ENCODE measurements around the gene GLYATL2. TPM values are rescaled to one million over a fixed set of nuclear protein-coding genes. Genes with fewer than 3 reads are reported as not detected.

GLYATL2 gene
- total RNA-seq, 6 donors from 2014 or later = not detected

GRCh38 chr11:58788355-58789023 lies 56.0 kb downstream of the GLYATL2 start:
- DNase-seq (peak in 1 of 2 donors; percentile 55), ATAC-seq (ENCODE audit: low FRiP score in 2 of 2) (peak; percentile 75 to 80)
- Histone ChIP-seq H3K27ac (no peak overlapping the region), H3K36me3 (no peaks in the 10 kb centered on the region), H3K27me3 (no peaks in the 10 kb centered on the region), H3K9me3 (no peaks in the 10 kb centered on the region), H3K4me3 (no peak overlapping the region), H3K4me1 (no peaks in the 10 kb centered on the region)
- TF ChIP-seq POLR2A (IDR thresholded peaks at IDR 0.05) (no peak), CTCF (IDR thresholded peaks at IDR 0.05) (peak in 5 of 6 experiments; percentile 39 to 59 (median 45))
- WGBS, 2 donors = 40 to 51% methylated on average over 2 to 4 of the region's 4 CpGs

GRCh38 chr11:58787903-58788302 lies 56.6 kb downstream of the GLYATL2 start:
- TF ChIP-seq CTCF (IDR thresholded peaks at IDR 0.05) (no peak), EP300 (IDR thresholded peaks at IDR 0.05) (no peak), POLR2A (IDR thresholded peaks at IDR 0.05) (no peak), POLR2AphosphoS5 (IDR thresholded peaks at IDR 0.05) (no peak)
- ATAC-seq (ENCODE audit: low FRiP score in 2 of 2) (peak in 1 of 2 donors; percentile 37), DNase-seq (no peak)
- Histone ChIP-seq H3K27ac (no peak overlapping the region), H3K4me3 (no peak overlapping the region), H3K36me3 (no peaks in the 10 kb centered on the region), H3K4me1 (no peaks in the 10 kb centered on the region), H3K9me3 (no peaks in the 10 kb centered on the region), H3K27me3 (no peaks in the 10 kb centered on the region)

DNA sequence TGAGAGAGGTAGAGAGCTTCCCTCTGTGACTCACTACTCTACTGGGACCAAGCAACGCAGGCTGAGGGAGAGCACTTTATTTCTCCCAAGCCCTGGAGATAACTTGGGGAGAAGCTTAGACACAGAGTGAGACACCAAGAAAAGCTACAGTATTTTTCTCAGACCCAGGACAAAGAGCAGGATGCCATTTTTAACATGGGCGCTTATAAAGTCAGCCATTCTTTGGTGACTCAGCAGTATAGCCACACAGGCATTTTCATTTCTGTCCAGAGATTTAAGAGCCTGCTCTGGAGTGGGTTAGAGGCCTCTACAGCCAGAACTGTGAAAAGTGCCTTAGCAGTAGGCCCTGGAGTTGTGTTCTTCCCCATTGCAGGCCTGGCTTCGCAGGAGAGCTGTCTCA lies 57.8 kb downstream of the GLYATL2 start:
- Histone ChIP-seq H3K4me1 (no peaks in the 10 kb centered on the region), H3K27me3 (no peaks in the 10 kb centered on the region), H3K36me3 (no peaks in the 10 kb centered on the region), H3K9me3 (no peaks in the 10 kb centered on the region), H3K4me3 (no peak overlapping the region), H3K27ac (no peak overlapping the region)
- TF ChIP-seq CTCF (IDR thresholded peaks at IDR 0.05) (no peak), POLR2A (IDR thresholded peaks at IDR 0.05) (no peak), EP300 (IDR thresholded peaks at IDR 0.05) (no peak), POLR2AphosphoS5 (IDR thresholded peaks at IDR 0.05) (no peak)
- WGBS, 2 donors = 90 to 95% methylated on average over 3 of the region's 3 CpGs
- DNase-seq (no peak), ATAC-seq (ENCODE audit: low FRiP score in 2 of 2) (no peak)

DNA sequence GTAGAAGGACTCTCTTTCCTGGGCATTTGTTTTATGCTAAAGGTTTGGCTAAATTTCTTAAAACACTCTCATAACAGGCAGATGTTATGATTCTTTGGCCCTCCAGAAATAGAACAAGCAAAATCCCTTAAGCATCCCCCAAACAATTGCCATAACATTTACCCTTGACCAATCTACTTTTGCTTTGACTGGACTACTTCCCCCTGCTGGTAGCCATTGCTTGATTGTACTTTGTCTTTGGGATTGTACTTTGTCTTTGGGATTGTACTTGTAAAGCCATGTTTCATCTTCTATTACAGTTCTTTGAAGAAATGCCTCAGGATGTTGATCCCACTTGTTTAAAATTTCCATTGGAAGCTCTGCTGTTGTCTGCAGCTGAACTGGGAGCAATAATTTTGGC lies 59.5 kb downstream of the GLYATL2 start:
- no peak overlapping the region for H3K4me3 ChIP-seq
- DNase-seq (no peak), ATAC-seq (ENCODE audit: low FRiP score in 2 of 2) (no peak)
- no peak for TF ChIP-seq POLR2A (IDR thresholded peaks at IDR 0.05)
- TF ChIP-seq EP300 (IDR thresholded peaks at IDR 0.05) = no peak
- TF ChIP-seq POLR2AphosphoS5 (IDR thresholded peaks at IDR 0.05) = no peak
- TF ChIP-seq CTCF (IDR thresholded peaks at IDR 0.05) = no peak
- no peak overlapping the region for H3K27ac ChIP-seq
- no peaks in the 10 kb centered on the region for H3K36me3 ChIP-seq
- no peaks in the 10 kb centered on the region for H3K27me3 ChIP-seq
- no peaks in the 10 kb centered on the region for H3K9me3 ChIP-seq
- H3K4me1 ChIP-seq = no peaks in the 10 kb centered on the region

Other genes with a start within 250 kb of the GLYATL2 start
- 1 to 10 TPM in 5 of 6 donors, under 1 TPM in 1; 0.33 to 5.4 (median 1.4) TPM for gene CNTF, start 222.0 kb downstream of the GLYATL2 start, total RNA-seq
- gene GLYAT, start 112.8 kb downstream of the GLYATL2 start, total RNA-seq = not detected
- gene GLYATL1, start 94.8 kb upstream of the GLYATL2 start, total RNA-seq = under 1 TPM in 1 of 6 donors, not detected in 5; 0.27 TPM
- not detected for gene GLYATL1B, start 241.6 kb upstream of the GLYATL2 start, total RNA-seq